ENCODE data around the gene LCN2. TPM values are rescaled to one million over a fixed set of nuclear protein-coding genes. Genes with fewer than 3 reads are reported as not detected.

Gene LCN2
- total and polyA plus RNA-seq, 12 donors = 0.34 to 2.7 (median 0.62) TPM; not detected in 5

- 97 to 98% methylated on average over 10 of the region's 10 CpGs for WGBS, 2 donors
- Histone ChIP-seq H3K9me3 (no peaks in the 10 kb centered on the region), H3K36me3 (peaks cover 0 to 66% (median 28%) of the 10 kb centered on the region in 9 donors), H3K27ac (peak overlapping the region in 1 of 10 donors; percentile 56), H3K4me1 (peaks cover 0 to 27% (median 13%) of the 10 kb centered on the region in 9 donors), H3K4me3 (no peak overlapping the region), H3K27me3 (no peaks in the 10 kb centered on the region)
- TF ChIP-seq, protein P1, sequence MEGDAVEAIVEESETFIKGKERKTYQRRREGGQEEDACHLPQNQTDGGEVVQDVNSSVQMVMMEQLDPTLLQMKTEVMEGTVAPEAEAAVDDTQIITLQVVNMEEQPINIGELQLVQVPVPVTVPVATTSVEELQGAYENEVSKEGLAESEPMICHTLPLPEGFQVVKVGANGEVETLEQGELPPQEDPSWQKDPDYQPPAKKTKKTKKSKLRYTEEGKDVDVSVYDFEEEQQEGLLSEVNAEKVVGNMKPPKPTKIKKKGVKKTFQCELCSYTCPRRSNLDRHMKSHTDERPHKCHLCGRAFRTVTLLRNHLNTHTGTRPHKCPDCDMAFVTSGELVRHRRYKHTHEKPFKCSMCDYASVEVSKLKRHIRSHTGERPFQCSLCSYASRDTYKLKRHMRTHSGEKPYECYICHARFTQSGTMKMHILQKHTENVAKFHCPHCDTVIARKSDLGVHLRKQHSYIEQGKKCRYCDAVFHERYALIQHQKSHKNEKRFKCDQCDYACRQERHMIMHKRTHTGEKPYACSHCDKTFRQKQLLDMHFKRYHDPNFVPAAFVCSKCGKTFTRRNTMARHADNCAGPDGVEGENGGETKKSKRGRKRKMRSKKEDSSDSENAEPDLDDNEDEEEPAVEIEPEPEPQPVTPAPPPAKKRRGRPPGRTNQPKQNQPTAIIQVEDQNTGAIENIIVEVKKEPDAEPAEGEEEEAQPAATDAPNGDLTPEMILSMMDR (IDR thresholded peaks at IDR 0.05) = no peak
- ATAC-seq (no peak), DNase-seq (no peak)
- intact Hi-C loops (cut with DNase I) = no loop called here
These were observed 14.5 kb downstream of the LCN2 start for GRCh38 chr9:128163523-128164306.

DNA sequence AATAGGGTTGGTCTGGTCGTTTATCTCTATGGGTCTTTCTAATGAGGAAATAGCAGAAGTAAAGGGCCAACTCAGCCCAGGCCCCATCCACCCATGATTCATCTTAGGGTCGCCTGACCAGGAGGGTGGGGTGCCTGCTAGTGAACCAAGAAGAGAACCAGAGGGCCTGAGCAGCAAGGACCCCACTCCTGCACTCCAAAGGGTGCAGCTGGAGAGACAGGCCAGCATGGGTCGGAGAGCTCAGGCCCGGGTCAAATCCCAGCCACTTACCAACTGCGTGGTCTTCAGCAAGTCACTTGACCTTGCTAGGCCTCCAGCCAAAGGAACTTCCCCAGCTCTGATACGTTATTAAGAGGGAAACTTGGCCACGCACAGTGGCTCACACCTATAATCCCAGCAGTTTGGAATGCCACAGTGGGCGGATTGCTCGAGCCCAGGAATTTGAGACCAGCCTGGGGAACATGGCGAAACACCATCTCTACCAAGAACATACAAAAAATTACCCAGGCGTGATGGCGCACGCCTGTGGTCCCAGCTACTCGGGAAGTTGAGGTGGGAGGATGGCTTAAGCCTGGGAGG is 15.1 kb downstream of the LCN2 start:
- Histone ChIP-seq H3K4me1 (peaks cover 0 to 24% (median 12%) of the 10 kb centered on the region in 9 donors), H3K27me3 (no peaks in the 10 kb centered on the region), H3K36me3 (peaks cover 0 to 73% (median 35%) of the 10 kb centered on the region in 9 donors), H3K4me3 (no peak overlapping the region), H3K9me3 (no peaks in the 10 kb centered on the region), H3K27ac (peak overlapping the region in 1 of 10 donors; percentile 56)
- ATAC-seq (no peak), DNase-seq (no peak)
- WGBS, 2 donors = 60 to 64% methylated on average over 14 of the region's 14 CpGs
- intact Hi-C loops (cut with DNase I) = no loop called here
- TF ChIP-seq, protein P1 (IDR thresholded peaks at IDR 0.05) = no peak

- DNase-seq (no peak), ATAC-seq (no peak)
- no peak overlapping the region for H3K27ac ChIP-seq
- no peak overlapping the region for H3K4me3 ChIP-seq
- H3K27me3 ChIP-seq = no peaks in the 10 kb centered on the region
- H3K9me3 ChIP-seq = no peaks in the 10 kb centered on the region
- intact Hi-C loops (cut with DNase I) = no loop called here
- peaks cover 0 to 90% (median 41%) of the 10 kb centered on the region in 9 donors for H3K36me3 ChIP-seq
- 96 to 98% methylated on average over 18 of the region's 18 CpGs for WGBS, 2 donors
- H3K4me1 ChIP-seq = peaks cover 0 to 14% (median 2%) of the 10 kb centered on the region in 9 donors
- TF ChIP-seq, protein P1 (IDR thresholded peaks at IDR 0.05) = no peak
These were observed 16.9 kb downstream of the LCN2 start for GRCh38 chr9:128166169-128166568.

DNA sequence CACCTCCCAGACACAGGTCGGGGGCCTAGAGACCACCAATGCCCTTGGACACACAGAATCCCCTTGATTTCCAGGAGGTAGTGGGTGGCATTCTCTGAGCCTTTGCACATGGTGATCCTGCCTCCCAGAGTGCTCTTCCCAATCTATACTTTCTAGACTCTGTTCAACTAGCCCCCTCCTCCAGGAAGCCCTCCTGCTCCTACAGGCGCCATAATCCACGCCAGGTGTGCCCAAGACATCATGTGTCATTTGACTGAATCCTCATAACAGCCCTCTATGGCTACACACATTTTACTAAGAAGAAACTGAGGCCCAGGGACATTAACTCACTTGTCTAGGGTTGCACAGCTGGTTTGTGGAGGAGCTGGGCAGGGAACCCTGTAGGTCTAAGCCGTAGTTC is 18.0 kb downstream of the LCN2 start:
- 97 to 99% methylated on average over 4 of the region's 4 CpGs for WGBS, 2 donors
- intact Hi-C loops (cut with DNase I) = no loop called here

More for the DNA sequence above, 18.0 kb downstream of the LCN2 start:
- Histone ChIP-seq H3K4me3 (no peak overlapping the region), H3K27me3 (no peaks in the 10 kb centered on the region), H3K4me1 (peaks cover 0 to 7% (median 0%) of the 10 kb centered on the region in 9 donors), H3K36me3 (peaks cover 0 to 96% (median 41%) of the 10 kb centered on the region in 9 donors), H3K27ac (no peak overlapping the region), H3K9me3 (no peaks in the 10 kb centered on the region)
- TF ChIP-seq, protein P1 (IDR thresholded peaks at IDR 0.05) = no peak
- DNase-seq (no peak), ATAC-seq (no peak)

Measured in heart right ventricle (tissue), 16 donors.